WTC11 (cell line): ENCODE results near the gene SESTD1.

Experiments
- AR ChIP-seq: fragments of 250-450 bp; sonication (Bioruptor Pico); IDR thresholded peaks from 2 replicates; pipeline ENCODE4 v1.9.0; 2021; ENCODE audit warnings: mild to moderate bottlenecking
- ATF3 ChIP-seq: sonication (generic); formaldehyde crosslinking; conservative IDR thresholded peaks from 2 replicates; pipeline ENCODE4 v1.8.1; 2022; ENCODE audit warnings: mild to moderate bottlenecking, missing genetic modification reagents
- CTCF ChIP-seq: fragments of 200-600 bp; IDR thresholded peaks from 2 replicates; pipeline ENCODE4 v1.8.0; 2022; ENCODE audit warnings: antibody characterized with exemption
- E2F4 ChIP-seq: sonication (generic); formaldehyde crosslinking; IDR thresholded peaks from 2 replicates; pipeline ENCODE4 v1.8.1; 2022; ENCODE audit warnings: low read depth, mild to moderate bottlenecking, moderate library complexity, missing genetic modification reagents, borderline replicate concordance
- ETV6 ChIP-seq: sonication (generic); formaldehyde crosslinking; IDR thresholded peaks from 2 replicates; pipeline ENCODE4 v1.8.1; 2022; ENCODE audit warnings: mild to moderate bottlenecking, missing genetic modification reagents
- NFE2L1 ChIP-seq: sonication (generic); formaldehyde crosslinking; IDR thresholded peaks from 2 replicates; pipeline ENCODE4 v1.8.1; 2023; ENCODE audit warnings: missing genetic modification reagents
- NR1H2 ChIP-seq: sonication (generic); formaldehyde crosslinking; IDR thresholded peaks from 2 replicates; pipeline ENCODE4 v1.9.0; 2021; ENCODE audit warnings: mild to moderate bottlenecking, moderate library complexity, missing genetic modification reagents
- PRDM15 ChIP-seq: sonication (generic); formaldehyde crosslinking; IDR thresholded peaks from 2 replicates; pipeline ENCODE4 v1.8.0; 2022; ENCODE audit warnings: missing genetic modification reagents
- RELA ChIP-seq: sonication (generic); formaldehyde crosslinking; IDR thresholded peaks from 2 replicates; pipeline ENCODE4 v1.8.1; 2022; ENCODE audit warnings: missing genetic modification reagents, mild to moderate bottlenecking, borderline replicate concordance
- TEAD4 ChIP-seq: sonication (generic); formaldehyde crosslinking; IDR thresholded peaks from 2 replicates; pipeline ENCODE4 v1.8.0; 2022; ENCODE audit warnings: mild to moderate bottlenecking, missing genetic modification reagents
- ZNF121 ChIP-seq: sonication (generic); formaldehyde crosslinking; IDR thresholded peaks from 2 replicates; pipeline ENCODE4 v1.8.0; 2023; ENCODE audit warnings: missing genetic modification reagents
- ZNF138 ChIP-seq: sonication (generic); formaldehyde crosslinking; conservative IDR thresholded peaks from 2 replicates; pipeline ENCODE4 v1.8.1; 2022; ENCODE audit warnings: mild to moderate bottlenecking, moderate library complexity, missing genetic modification reagents

- TF ChIP-seq CTCF (no peak), NFE2L1 (CRISPR knock-in tag) (no peak), ZNF138 (no peak), PRDM15 (CRISPR knock-in tag) (no peak), E2F4 (no peak), RELA (CRISPR knock-in tag) (no peak), ATF3 (CRISPR knock-in tag) (no peak), ZNF121 (no peak), NR1H2 (CRISPR knock-in tag) (no peak), TEAD4 (CRISPR knock-in tag) (no peak), ETV6 (no peak), AR (CRISPR knock-in tag) (no peak)
Observed at GRCh38 chr2:179251870-179252269, 12.8 kb downstream of the SESTD1 start.
